GM12878 (cell line): ENCODE data around the gene TSC2. TPM values are rescaled to one million over a fixed set of nuclear protein-coding genes. Genes with fewer than 3 reads are reported as not detected.
A peak's percentile ranks its signal among the peaks of the same experiment; 100 is the strongest.

Source experiments
- ATAC-seq: fragments of 200-7000 bp; cut with Tn5 transposase; 3 replicates; pipeline ENCODE4 v1.9.1; 2020; ENCODE audit warnings: mild to moderate bottlenecking, moderate library complexity
- BruUV-seq: library from RNA; stranded (reverse); fragments of 400-500 nt; replicated peaks from 2 replicates; lab custom pipeline; 2021; lab: Mats Ljungman, UMichigan
- CTCF ChIA-PET: fragments of 300-600 bp; sonication (Branson Sonifier 250); formaldehyde crosslinking; extraction: SDS; loops from one replicate; lab custom pipeline; 2021; ENCODE audit warnings: inconsistent platforms; lab: Yijun Ruan, JAX
- POLR2A ChIA-PET: fragments of 350-600 bp; formaldehyde crosslinking; extraction: SDS; loops from one replicate; lab custom pipeline; 2021; ENCODE audit warnings: inconsistent platforms; lab: Charles Lee
- RAD21 ChIA-PET: fragments of 300-600 bp; sonication (Branson Sonifier 250); formaldehyde crosslinking; loops from one replicate; lab custom pipeline; 2023; ENCODE audit warnings: antibody characterized with exemption; ENCODE audit not compliant: unreplicated experiment; lab: Charles Lee
- SMC1A ChIA-PET: fragments of 300-600 bp; sonication (Branson Sonifier 250); formaldehyde crosslinking; loops from one replicate; lab custom pipeline; 2023; ENCODE audit not compliant: unreplicated experiment, uncharacterized antibody; lab: Charles Lee
- DNase-seq: peaks from one replicate; pipeline ENCODE4 v3.0.0-alpha.2; 2011; ENCODE audit warnings: low read depth, low spot score
- FAIRE-seq: peaks from 3 replicates; lab custom pipeline; 2011; peaks lifted over from hg19 to GRCh38; lab: Jason Lieb, UNC
- H2AFZ ChIP-seq: 2 replicates; pipeline ENCODE4 v1.6.0; 2011; ENCODE audit warnings: low read depth, low read length, control low read depth; ENCODE audit not compliant: control insufficient read depth
- H3K27ac ChIP-seq: 2 replicates; pipeline ENCODE4 v1.5.1; 2011; ENCODE audit warnings: control low read depth; ENCODE audit not compliant: control insufficient read depth, insufficient read depth
- H3K27me3 ChIP-seq, 2 experiments: replicated peaks in 1 of 2; 2 replicates each; pipeline versions ENCODE4 v1.6.0 to v1.6.1; 2011; ENCODE audit warnings: low read length in 1 of 2; ENCODE audit not compliant: control insufficient read depth in 2 of 2, insufficient read depth in 2 of 2
- H3K36me3 ChIP-seq, 2 experiments: 2 replicates each; pipeline ENCODE4 v1.5.1; 2011; ENCODE audit warnings: low read length in 1 of 2; ENCODE audit not compliant: control insufficient read depth in 2 of 2, insufficient read depth in 2 of 2
- H3K4me1 ChIP-seq: 2 replicates; pipeline ENCODE4 v1.6.1; 2011; ENCODE audit warnings: mild to moderate bottlenecking, low read length, moderate library complexity, mixed read lengths; ENCODE audit not compliant: control insufficient read depth, insufficient read depth
- H3K4me2 ChIP-seq: 2 replicates; pipeline ENCODE4 v1.6.0; 2011; ENCODE audit warnings: control low read depth; ENCODE audit not compliant: control insufficient read depth, insufficient read depth
- H3K4me3 ChIP-seq: fragments of 200-600 bp; sonication (generic); 2 replicates; pipeline ENCODE4 v1.5.1; 2016
- H3K79me2 ChIP-seq: 2 replicates; pipeline ENCODE4 v1.6.0; 2011; ENCODE audit warnings: low read length; ENCODE audit not compliant: control insufficient read depth, insufficient read depth
- H3K9ac ChIP-seq: 2 replicates; pipeline ENCODE4 v1.8.0; 2011; ENCODE audit warnings: low read length, control low read depth, mixed read lengths; ENCODE audit not compliant: control insufficient read depth, insufficient read depth
- H3K9me3 ChIP-seq: replicated peaks from 3 replicates; pipeline ENCODE4 v1.5.1; 2011; ENCODE audit warnings: mild to moderate bottlenecking, low read length; ENCODE audit not compliant: control insufficient read depth, insufficient read depth
- H4K20me1 ChIP-seq: 2 replicates; pipeline ENCODE4 v1.6.0; 2011; ENCODE audit not compliant: control insufficient read depth, insufficient read depth
- BHLHE40 ChIP-seq, 2 experiments: fragments of 450-650 bp in 1 of 2; IDR thresholded peaks; 2 replicates each; pipeline ENCODE4 v1.6.1; 2011 to 2017; ENCODE audit warnings: low read depth in 2 of 2, borderline replicate concordance in 1 of 2, improper control_type of control experiment in 1 of 2, low read length in 1 of 2, mild to moderate bottlenecking in 1 of 2
- CBFB ChIP-seq: IDR thresholded peaks from 2 replicates; pipeline ENCODE4 v1.6.1; 2016; ENCODE audit warnings: antibody characterized with exemption, low read depth
- MYC ChIP-seq: IDR thresholded peaks from 2 replicates; pipeline ENCODE4 v1.6.1; 2011; ENCODE audit warnings: mild to moderate bottlenecking, low read length, moderate library complexity, inconsistent platforms; ENCODE audit not compliant: insufficient read depth, insufficient replicate concordance, insufficient read length, severe bottlenecking
- SMARCA5 ChIP-seq: fragments of 450-650 bp; IDR thresholded peaks from 2 replicates; pipeline ENCODE4 v1.6.1; 2017; ENCODE audit warnings: mild to moderate bottlenecking
- SP1 ChIP-seq: IDR thresholded peaks from one replicate; pipeline ENCODE4 v1.6.1; 2011; ENCODE audit warnings: low read depth, low read length
- SRF ChIP-seq, 2 experiments: IDR thresholded peaks; 2 replicates each; pipeline ENCODE4 v1.6.1; 2011; ENCODE audit warnings: low read depth in 2 of 2, low read length in 2 of 2, mild to moderate bottlenecking in 1 of 2, moderate library complexity in 1 of 2
- WRNIP1 ChIP-seq: IDR thresholded peaks from 2 replicates; pipeline ENCODE4 v1.6.1; 2011; ENCODE audit warnings: low read depth, low read length, improper control_type of control experiment, borderline replicate concordance
- ZNF384 ChIP-seq: IDR thresholded peaks from 2 replicates; pipeline ENCODE4 v1.6.1; 2012; ENCODE audit warnings: low read depth, mild to moderate bottlenecking, low read length, improper control_type of control experiment, borderline replicate concordance
- WGBS: methylation state at CpG from one replicate; pipeline ENCODE4 v1.1.6; 2016; ENCODE audit warnings: low lambda C conversion rate; ENCODE audit not compliant: insufficient replicate concordance, insufficient coverage; ENCODE audit errors: missing lambda C conversion rate; 5-methylcytosine and 5-hydroxymethylcytosine counted together
- in situ Hi-C: fragments of 300-500 bp; cut with MboI; formaldehyde crosslinking; loops from 9 replicates; pipeline ENCODE4 v1.14.3; 2018; ENCODE audit warnings: mixed read lengths
- intact Hi-C: fragments of 100-400 bp; cut with micrococcal nuclease; formaldehyde crosslinking; loops from one replicate; pipeline ENCODE4 v1.14.2; 2022; ENCODE audit not compliant: unreplicated experiment
- polyA plus RNA-seq, 11 experiments: library from polyadenylated mRNA; depleted of rRNA in 4 of 11; unstranded in 6 of 11; stranded (reverse) in 5 of 11; fragments of >200 nt; fragmentation: Nextera tagmentation in 4 of 11; fragmentation: Illumina TruSeq in 1 of 11; extraction: Ambion mirVana in 4 of 11; extraction: Trizol in 1 of 11; gene quantifications; 1 replicate in 1 of 11; 2 replicates in 10 of 11; pipeline versions ENCODE4 v1.2.1 to v1.2.3, GENCODE V29; 2011 to 2016; ENCODE audit warnings: inconsistent platforms in 2 of 11, missing spikeins in 2 of 11, low read depth in 1 of 11
- total RNA-seq, 4 experiments: library from RNA; depleted of rRNA in 3 of 4; stranded (reverse); fragments of >200 nt in 3 of 4; fragmentation: Illumina TruSeq in 1 of 4; extraction: Trizol in 1 of 4; gene quantifications; 2 replicates each; pipeline versions ENCODE4 v1.2.1 to v1.2.3, GENCODE V29; 2013 to 2021

The TSC2 gene
- total and polyA plus RNA-seq, 10 of the 15 experiments (the other 5 are each of a cell fraction or from before 2014, with no cell fraction given), result 1.6 to 77.0 (median 21.6) TPM

DNA sequence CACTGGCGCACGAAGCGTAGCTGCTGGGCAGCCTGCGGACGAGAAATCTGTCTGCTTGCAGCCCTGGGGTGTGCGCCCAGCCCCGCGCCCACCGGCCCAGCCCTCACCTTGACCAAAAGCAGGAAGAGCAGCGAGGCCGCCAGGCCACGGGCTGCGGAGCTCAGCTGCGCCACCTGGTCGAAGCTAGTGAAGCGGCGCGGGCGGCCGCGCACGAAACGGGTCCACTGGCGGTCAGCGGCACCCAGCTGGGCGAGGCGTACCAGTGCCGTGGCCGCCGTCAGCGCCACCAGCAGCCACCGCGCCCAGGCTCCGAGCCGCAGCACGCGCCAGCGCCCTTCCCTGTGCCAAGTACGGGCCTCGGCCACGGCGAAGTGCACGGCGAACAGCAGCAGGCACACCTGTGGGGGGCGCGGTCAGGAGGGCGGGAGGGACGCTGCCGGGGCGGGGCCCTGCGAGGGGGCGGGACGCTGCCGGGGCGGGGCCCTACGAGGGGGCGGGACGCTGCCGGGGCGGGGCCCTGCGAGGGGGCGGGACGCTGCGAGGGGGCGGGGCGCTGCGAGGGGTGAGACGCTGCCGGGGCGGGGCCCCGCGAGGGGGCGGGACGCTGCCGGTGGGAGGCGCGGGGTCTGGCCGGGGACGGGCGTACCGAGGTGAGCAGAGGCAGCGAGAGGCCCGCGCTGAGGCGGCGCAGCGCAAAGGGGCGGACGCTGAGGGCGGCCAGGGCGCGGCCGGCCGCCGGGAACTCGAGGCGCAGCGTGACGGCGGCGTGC lies 43.2 kb downstream of the TSC2 start:
- FAIRE-seq, result no peak
- H3K9me3 ChIP-seq, result no peaks in the 10 kb centered on the region
- TF ChIP-seq MYC, result no peak
- no peak for TF ChIP-seq ZNF384
- no peak for TF ChIP-seq CBFB
- no peak for TF ChIP-seq WRNIP1
- no peak for TF ChIP-seq SP1
- TF ChIP-seq SMARCA5, result peak; percentile 46; the same call in 1 of the 2 replicates
- TF ChIP-seq SRF (IDR thresholded peaks at IDR 0.05; ENCODE audit: low read depth in 2 of 2, low read length in 2 of 2), result no peak
- 0 out of 4 replicates have a peak, but pooled peaks of 1 of the 2 experiments have one; percentile 11 for TF ChIP-seq BHLHE40 (IDR thresholded peaks at IDR 0.05; ENCODE audit: borderline replicate concordance in 1 of 2, low read depth in 2 of 2, low read length in 1 of 2)
- TF ChIP-seq, all 136 proteins: peak for 2
- Histone ChIP-seq H3K79me2 (no peaks in the 10 kb centered on the region), H3K27ac (no peak overlapping the region), H3K9ac (no peak overlapping the region), H3K4me1 (no peaks in the 10 kb centered on the region), H3K4me3 (no peak overlapping the region), H3K36me3 (peaks cover 2 to 6% of the 10 kb centered on the region in 2 experiments; a peak in 3 of 4 replicates), H3K27me3 (no peaks in the 10 kb centered on the region), H3K4me2 (no peak overlapping the region), H4K20me1 (no peaks in the 10 kb centered on the region), H2AFZ (no peak overlapping the region)
- POLR2A ChIA-PET, result no interaction called here
- SMC1A ChIA-PET, result no interaction called here
- no TSS peak for BruUV-seq
- intact Hi-C loops, result no loop called here
- ATAC-seq (peak; percentile 76), DNase-seq (no peak)
- CTCF ChIA-PET, result interaction anchor here (3.1 kb wide), 1 partner anchor 49 kb away, joined by 9 read pairs; no protein-coding TSS in a partner anchor
- WGBS, result 96% methylated on average over 58 of the region's 101 CpGs
- in situ Hi-C loops, result no loop called here
- RAD21 ChIA-PET, result interaction anchor here (1.4 kb wide), 1 partner anchor 69 kb away, joined by 3 read pairs; no protein-coding TSS in a partner anchor
